GM12878 (cell line): Measurements from ENCODE around the gene WBP1L.

ENCODE experiments used
- ASH2L ChIP-seq: fragments of 300-600, 200-600 bp; sonication (generic); IDR thresholded peaks from 2 replicates; pipeline ENCODE4 v1.6.1; 2017; ENCODE audit warnings: low read depth, mild to moderate bottlenecking, borderline replicate concordance
- EZH2 ChIP-seq: IDR thresholded peaks from 2 replicates; pipeline ENCODE4 v1.6.1; 2012; ENCODE audit warnings: low read depth, mild to moderate bottlenecking, control low read depth, inconsistent platforms, low read length, borderline replicate concordance; ENCODE audit not compliant: control insufficient read depth
- MYC ChIP-seq: IDR thresholded peaks from 2 replicates; pipeline ENCODE4 v1.6.1; 2011; ENCODE audit warnings: mild to moderate bottlenecking, low read length, moderate library complexity, inconsistent platforms; ENCODE audit not compliant: insufficient read depth, insufficient replicate concordance, insufficient read length, severe bottlenecking
- NFXL1 ChIP-seq: fragments of 450-650 bp; IDR thresholded peaks from 2 replicates; pipeline ENCODE4 v1.6.1; 2017; ENCODE audit warnings: antibody characterized with exemption, mild to moderate bottlenecking, borderline replicate concordance
- PML ChIP-seq: IDR thresholded peaks from 2 replicates; pipeline ENCODE4 v1.6.1; 2012; ENCODE audit warnings: low read length, inconsistent platforms
- POLR2A ChIP-seq: IDR thresholded peaks from 2 replicates; pipeline ENCODE4 v1.6.1; 2011; ENCODE audit warnings: low read depth, mild to moderate bottlenecking, low read length
- POLR2AphosphoS5 ChIP-seq: IDR thresholded peaks from 2 replicates; pipeline ENCODE4 v1.6.1; 2011; ENCODE audit warnings: mild to moderate bottlenecking, low read length, inconsistent platforms
- TCF12 ChIP-seq: IDR thresholded peaks from 2 replicates; pipeline ENCODE4 v1.6.1; 2011; ENCODE audit warnings: low read depth, mild to moderate bottlenecking, low read length
- YY1 ChIP-seq: IDR thresholded peaks from 2 replicates; pipeline ENCODE4 v1.6.1; 2011; ENCODE audit warnings: low read depth, mild to moderate bottlenecking, low read length
- TF ChIP-seq, protein P1 (sequence below), 3 experiments: IDR thresholded peaks in 2 of 3; conservative IDR thresholded peaks in 1 of 3; 2 replicates each; pipeline ENCODE4 v1.5.1; 2011; ENCODE audit warnings: low read depth in 3 of 3, low read length in 3 of 3, mild to moderate bottlenecking in 3 of 3, control low read depth in 2 of 3, moderate library complexity in 2 of 3, inconsistent platforms in 1 of 3, mixed read lengths in 1 of 3; ENCODE audit not compliant: control insufficient read depth in 2 of 3, insufficient read depth in 1 of 3; ENCODE audit errors: extremely low read depth in 1 of 3
- TF ChIP-seq, protein P2 (sequence below): IDR thresholded peaks from 2 replicates; pipeline ENCODE4 v1.6.1; 2011; ENCODE audit warnings: low read depth, low read length, improper control_type of control experiment, borderline replicate concordance
- TF ChIP-seq, protein P3 (sequence below): IDR thresholded peaks from 2 replicates; pipeline ENCODE4 v1.6.1; 2012; ENCODE audit warnings: mild to moderate bottlenecking, low read depth, low read length
- TF ChIP-seq, protein P4 (sequence below): fragments of 150-350 bp; IDR thresholded peaks from 2 replicates; pipeline ENCODE4 v1.6.1; 2016; ENCODE audit warnings: low read depth, low read length

DNA sequence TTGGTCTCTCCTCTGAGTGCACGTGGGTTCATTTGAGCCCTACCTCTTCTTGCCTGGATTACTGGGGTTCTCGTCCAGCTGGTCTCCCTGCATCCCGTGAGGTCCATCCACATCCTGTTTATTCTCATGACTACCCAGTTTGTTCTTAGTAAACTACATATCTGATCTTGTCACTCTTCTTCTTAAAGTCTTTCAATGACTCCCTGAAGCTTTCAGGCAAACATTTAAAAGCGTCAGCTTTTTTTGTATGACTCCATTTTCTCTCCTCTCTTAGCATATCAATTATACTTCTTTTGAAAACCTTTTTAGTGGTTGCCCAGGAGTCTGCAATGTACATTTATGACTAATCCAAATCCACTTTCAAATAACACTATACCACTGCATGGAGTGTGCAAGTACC lies 21.8 kb upstream of the WBP1L start:
- TF ChIP-seq, protein P1, sequence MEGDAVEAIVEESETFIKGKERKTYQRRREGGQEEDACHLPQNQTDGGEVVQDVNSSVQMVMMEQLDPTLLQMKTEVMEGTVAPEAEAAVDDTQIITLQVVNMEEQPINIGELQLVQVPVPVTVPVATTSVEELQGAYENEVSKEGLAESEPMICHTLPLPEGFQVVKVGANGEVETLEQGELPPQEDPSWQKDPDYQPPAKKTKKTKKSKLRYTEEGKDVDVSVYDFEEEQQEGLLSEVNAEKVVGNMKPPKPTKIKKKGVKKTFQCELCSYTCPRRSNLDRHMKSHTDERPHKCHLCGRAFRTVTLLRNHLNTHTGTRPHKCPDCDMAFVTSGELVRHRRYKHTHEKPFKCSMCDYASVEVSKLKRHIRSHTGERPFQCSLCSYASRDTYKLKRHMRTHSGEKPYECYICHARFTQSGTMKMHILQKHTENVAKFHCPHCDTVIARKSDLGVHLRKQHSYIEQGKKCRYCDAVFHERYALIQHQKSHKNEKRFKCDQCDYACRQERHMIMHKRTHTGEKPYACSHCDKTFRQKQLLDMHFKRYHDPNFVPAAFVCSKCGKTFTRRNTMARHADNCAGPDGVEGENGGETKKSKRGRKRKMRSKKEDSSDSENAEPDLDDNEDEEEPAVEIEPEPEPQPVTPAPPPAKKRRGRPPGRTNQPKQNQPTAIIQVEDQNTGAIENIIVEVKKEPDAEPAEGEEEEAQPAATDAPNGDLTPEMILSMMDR (IDR thresholded peaks at IDR 0.05 in 2 of 3, conservative IDR thresholded peaks at IDR 0.05 in 1 of 3; ENCODE audit: control insufficient read depth in 2 of 3, extremely low read depth in 1 of 3, insufficient read depth in 1 of 3, low read depth in 3 of 3, low read length in 3 of 3) = no peak
- no peak for TF ChIP-seq POLR2A
- no peak for TF ChIP-seq PML
- TF ChIP-seq EZH2 = no peak
- TF ChIP-seq, protein P2, sequence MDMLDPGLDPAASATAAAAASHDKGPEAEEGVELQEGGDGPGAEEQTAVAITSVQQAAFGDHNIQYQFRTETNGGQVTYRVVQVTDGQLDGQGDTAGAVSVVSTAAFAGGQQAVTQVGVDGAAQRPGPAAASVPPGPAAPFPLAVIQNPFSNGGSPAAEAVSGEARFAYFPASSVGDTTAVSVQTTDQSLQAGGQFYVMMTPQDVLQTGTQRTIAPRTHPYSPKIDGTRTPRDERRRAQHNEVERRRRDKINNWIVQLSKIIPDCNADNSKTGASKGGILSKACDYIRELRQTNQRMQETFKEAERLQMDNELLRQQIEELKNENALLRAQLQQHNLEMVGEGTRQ = no peak
- TF ChIP-seq, protein P3, sequence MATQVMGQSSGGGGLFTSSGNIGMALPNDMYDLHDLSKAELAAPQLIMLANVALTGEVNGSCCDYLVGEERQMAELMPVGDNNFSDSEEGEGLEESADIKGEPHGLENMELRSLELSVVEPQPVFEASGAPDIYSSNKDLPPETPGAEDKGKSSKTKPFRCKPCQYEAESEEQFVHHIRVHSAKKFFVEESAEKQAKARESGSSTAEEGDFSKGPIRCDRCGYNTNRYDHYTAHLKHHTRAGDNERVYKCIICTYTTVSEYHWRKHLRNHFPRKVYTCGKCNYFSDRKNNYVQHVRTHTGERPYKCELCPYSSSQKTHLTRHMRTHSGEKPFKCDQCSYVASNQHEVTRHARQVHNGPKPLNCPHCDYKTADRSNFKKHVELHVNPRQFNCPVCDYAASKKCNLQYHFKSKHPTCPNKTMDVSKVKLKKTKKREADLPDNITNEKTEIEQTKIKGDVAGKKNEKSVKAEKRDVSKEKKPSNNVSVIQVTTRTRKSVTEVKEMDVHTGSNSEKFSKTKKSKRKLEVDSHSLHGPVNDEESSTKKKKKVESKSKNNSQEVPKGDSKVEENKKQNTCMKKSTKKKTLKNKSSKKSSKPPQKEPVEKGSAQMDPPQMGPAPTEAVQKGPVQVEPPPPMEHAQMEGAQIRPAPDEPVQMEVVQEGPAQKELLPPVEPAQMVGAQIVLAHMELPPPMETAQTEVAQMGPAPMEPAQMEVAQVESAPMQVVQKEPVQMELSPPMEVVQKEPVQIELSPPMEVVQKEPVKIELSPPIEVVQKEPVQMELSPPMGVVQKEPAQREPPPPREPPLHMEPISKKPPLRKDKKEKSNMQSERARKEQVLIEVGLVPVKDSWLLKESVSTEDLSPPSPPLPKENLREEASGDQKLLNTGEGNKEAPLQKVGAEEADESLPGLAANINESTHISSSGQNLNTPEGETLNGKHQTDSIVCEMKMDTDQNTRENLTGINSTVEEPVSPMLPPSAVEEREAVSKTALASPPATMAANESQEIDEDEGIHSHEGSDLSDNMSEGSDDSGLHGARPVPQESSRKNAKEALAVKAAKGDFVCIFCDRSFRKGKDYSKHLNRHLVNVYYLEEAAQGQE = no peak
- TF ChIP-seq MYC = no peak
- TF ChIP-seq NFXL1 = no peak
- TF ChIP-seq POLR2AphosphoS5 = no peak
- TF ChIP-seq ASH2L = no peak
- TF ChIP-seq TCF12 = no peak
- TF ChIP-seq YY1 = no peak
- TF ChIP-seq, protein P4, sequence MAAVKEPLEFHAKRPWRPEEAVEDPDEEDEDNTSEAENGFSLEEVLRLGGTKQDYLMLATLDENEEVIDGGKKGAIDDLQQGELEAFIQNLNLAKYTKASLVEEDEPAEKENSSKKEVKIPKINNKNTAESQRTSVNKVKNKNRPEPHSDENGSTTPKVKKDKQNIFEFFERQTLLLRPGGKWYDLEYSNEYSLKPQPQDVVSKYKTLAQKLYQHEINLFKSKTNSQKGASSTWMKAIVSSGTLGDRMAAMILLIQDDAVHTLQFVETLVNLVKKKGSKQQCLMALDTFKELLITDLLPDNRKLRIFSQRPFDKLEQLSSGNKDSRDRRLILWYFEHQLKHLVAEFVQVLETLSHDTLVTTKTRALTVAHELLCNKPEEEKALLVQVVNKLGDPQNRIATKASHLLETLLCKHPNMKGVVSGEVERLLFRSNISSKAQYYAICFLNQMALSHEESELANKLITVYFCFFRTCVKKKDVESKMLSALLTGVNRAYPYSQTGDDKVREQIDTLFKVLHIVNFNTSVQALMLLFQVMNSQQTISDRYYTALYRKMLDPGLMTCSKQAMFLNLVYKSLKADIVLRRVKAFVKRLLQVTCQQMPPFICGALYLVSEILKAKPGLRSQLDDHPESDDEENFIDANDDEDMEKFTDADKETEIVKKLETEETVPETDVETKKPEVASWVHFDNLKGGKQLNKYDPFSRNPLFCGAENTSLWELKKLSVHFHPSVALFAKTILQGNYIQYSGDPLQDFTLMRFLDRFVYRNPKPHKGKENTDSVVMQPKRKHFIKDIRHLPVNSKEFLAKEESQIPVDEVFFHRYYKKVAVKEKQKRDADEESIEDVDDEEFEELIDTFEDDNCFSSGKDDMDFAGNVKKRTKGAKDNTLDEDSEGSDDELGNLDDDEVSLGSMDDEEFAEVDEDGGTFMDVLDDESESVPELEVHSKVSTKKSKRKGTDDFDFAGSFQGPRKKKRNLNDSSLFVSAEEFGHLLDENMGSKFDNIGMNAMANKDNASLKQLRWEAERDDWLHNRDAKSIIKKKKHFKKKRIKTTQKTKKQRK = no peak
